H1 (cell line): ENCODE results near the gene SLTM. TPM values are rescaled to one million over a fixed set of nuclear protein-coding genes. Genes with fewer than 3 reads are reported as not detected.

Experiments used
- CTCF ChIA-PET: fragments of 300-600 bp; sonication (Branson Sonifier 250); formaldehyde crosslinking; loops from one replicate; lab custom pipeline; 2021; ENCODE audit not compliant: partially characterized antibody; lab: Charles Lee
- POLR2A ChIA-PET: fragments of 300-600 bp; sonication (Branson Sonifier 250); formaldehyde crosslinking; loops from one replicate; lab custom pipeline; 2021; ENCODE audit warnings: inconsistent platforms; ENCODE audit not compliant: partially characterized antibody; lab: Charles Lee
- DNase-seq, 2 experiments: peaks; one replicate each; pipeline versions ENCODE4 v3.0.0 to v3.0.0-alpha.2; 2010 to 2022; ENCODE audit warnings: low spot score in 2 of 2, low read depth in 1 of 2, mixed read lengths in 1 of 2
- FAIRE-seq: peaks from 2 replicates; lab custom pipeline; 2011; peaks lifted over from hg19 to GRCh38; lab: Jason Lieb, UNC
- H2AFZ ChIP-seq: 2 replicates; pipeline ENCODE4 v1.8.1; 2012; ENCODE audit warnings: low read length, inconsistent platforms
- H2AK5ac ChIP-seq: 2 replicates; pipeline ENCODE4 v1.6.1; 2013; ENCODE audit warnings: low read depth, low read length
- H2BK120ac ChIP-seq: replicated peaks from 2 replicates; pipeline ENCODE3; 2013; ENCODE audit warnings: low read depth, low read length, inconsistent platforms
- H2BK12ac ChIP-seq: 2 replicates; pipeline ENCODE4 v1.6.1; 2013; ENCODE audit warnings: low read depth, low read length
- H2BK15ac ChIP-seq: 2 replicates; pipeline ENCODE4 v1.6.1; 2013; ENCODE audit warnings: low read length
- H2BK20ac ChIP-seq: 2 replicates; pipeline ENCODE4 v1.6.1; 2013; ENCODE audit warnings: low read length
- H2BK5ac ChIP-seq: 2 replicates; pipeline ENCODE4 v1.6.1; 2013; ENCODE audit warnings: low read depth, low read length
- H3K14ac ChIP-seq: 2 replicates; pipeline ENCODE4 v1.6.1; 2013; ENCODE audit warnings: inconsistent platforms; ENCODE audit not compliant: insufficient read length
- H3K18ac ChIP-seq: 2 replicates; pipeline ENCODE4 v1.6.1; 2013; ENCODE audit warnings: low read length; ENCODE audit errors: extremely low read depth
- H3K23ac ChIP-seq: 2 replicates; pipeline ENCODE4 v1.6.1; 2013; ENCODE audit warnings: inconsistent platforms; ENCODE audit not compliant: insufficient read length
- H3K23me2 ChIP-seq: 2 replicates; pipeline ENCODE4 v1.6.1; 2013; ENCODE audit warnings: low read depth, low read length
- H3K27ac ChIP-seq: 2 replicates; pipeline ENCODE4 v1.6.1; 2011; ENCODE audit warnings: low read depth, low read length, inconsistent platforms
- H3K27me3 ChIP-seq, 4 experiments: replicated peaks in 1 of 4; 1 replicate in 1 of 4; 2 replicates in 3 of 4; pipeline versions ENCODE4 v1.6.1 to v1.8.1; 2011 to 2013; ENCODE audit warnings: low read length in 3 of 4, mild to moderate bottlenecking in 3 of 4, inconsistent platforms in 2 of 4, mixed read lengths in 2 of 4, moderate library complexity in 1 of 4; ENCODE audit not compliant: control insufficient read depth in 3 of 4, insufficient read depth in 3 of 4; ENCODE audit errors: extremely low read depth in 1 of 4
- H3K36me3 ChIP-seq, 4 experiments: 2 replicates each; pipeline versions ENCODE4 v1.6.1 to v1.8.1; 2011 to 2013; ENCODE audit warnings: mild to moderate bottlenecking in 4 of 4, low read length in 3 of 4, moderate library complexity in 2 of 4, control low read depth in 1 of 4, inconsistent platforms in 1 of 4; ENCODE audit not compliant: insufficient read depth in 4 of 4, control insufficient read depth in 2 of 4
- H3K4ac ChIP-seq: replicated peaks from 2 replicates; pipeline ENCODE3; 2013; ENCODE audit warnings: low read length, low read depth, mixed read lengths, inconsistent platforms; ENCODE audit not compliant: insufficient read length
- H3K4me1 ChIP-seq, 4 experiments: replicated peaks in 1 of 4; 1 replicate in 1 of 4; 2 replicates in 3 of 4; pipeline versions ENCODE4 v1.6.1 to v1.8.1; 2011 to 2013; ENCODE audit warnings: low read length in 3 of 4, inconsistent platforms in 2 of 4, mixed read lengths in 1 of 4; ENCODE audit not compliant: insufficient read depth in 4 of 4, control insufficient read depth in 3 of 4
- H3K4me2 ChIP-seq, 2 experiments: 2 replicates each; pipeline versions ENCODE4 v1.6.1 to v1.8.1; 2011 to 2013; ENCODE audit warnings: low read depth in 2 of 2, low read length in 2 of 2, control low read depth in 1 of 2, inconsistent platforms in 1 of 2, mild to moderate bottlenecking in 1 of 2; ENCODE audit not compliant: insufficient read depth in 1 of 2
- H3K4me3 ChIP-seq, 4 experiments: fragments of 200-600, 300-600 bp in 1 of 4; sonication (generic), shearing (Covaris generic), sonication (Bioruptor Twin) in 1 of 4; 2 replicates each; pipeline versions ENCODE4 v1.5.1 to v1.8.1; 2011 to 2016; ENCODE audit warnings: low read length in 4 of 4, low read depth in 3 of 4, control low read depth in 2 of 4, inconsistent platforms in 2 of 4, mild to moderate bottlenecking in 2 of 4, mixed read lengths in 1 of 4, moderate library complexity in 1 of 4; ENCODE audit not compliant: insufficient read depth in 2 of 4; ENCODE audit errors: extremely low read depth in 1 of 4
- H3K56ac ChIP-seq: replicated peaks from 2 replicates; pipeline ENCODE3; 2013; ENCODE audit warnings: low read depth, mild to moderate bottlenecking, mixed read lengths, low read length, inconsistent platforms; ENCODE audit not compliant: insufficient read length
- H3K79me1 ChIP-seq: 2 replicates; pipeline ENCODE4 v1.6.1; 2013; ENCODE audit warnings: low read depth, low read length, control low read depth
- H3K79me2 ChIP-seq, 2 experiments: 2 replicates each; pipeline versions ENCODE4 v1.6.1 to v1.8.1; 2012 to 2013; ENCODE audit warnings: low read length in 2 of 2, mild to moderate bottlenecking in 2 of 2, inconsistent platforms in 1 of 2; ENCODE audit not compliant: insufficient read depth in 2 of 2, control insufficient read depth in 1 of 2
- H3K9ac ChIP-seq, 4 experiments: replicated peaks in 1 of 4; 1 replicate in 1 of 4; 2 replicates in 3 of 4; pipeline versions ENCODE4 v1.6.1 to v1.8.1; 2011 to 2013; ENCODE audit warnings: low read depth in 3 of 4, low read length in 3 of 4, control low read depth in 2 of 4, mild to moderate bottlenecking in 2 of 4, moderate library complexity in 2 of 4, inconsistent platforms in 1 of 4; ENCODE audit errors: extremely low read depth in 1 of 4
- H3K9me3 ChIP-seq, 2 experiments: 2 replicates each; pipeline versions ENCODE4 v1.6.1 to v1.8.1; 2012 to 2013; ENCODE audit warnings: mild to moderate bottlenecking in 2 of 2, moderate library complexity in 2 of 2, control low read depth in 1 of 2, inconsistent platforms in 1 of 2, low read depth in 1 of 2, low read length in 1 of 2, mixed read lengths in 1 of 2; ENCODE audit not compliant: insufficient read depth in 2 of 2
- H4K20me1 ChIP-seq, 2 experiments: replicated peaks in 1 of 2; 2 replicates each; pipeline versions ENCODE3 to v1.8.1; 2011 to 2013; ENCODE audit warnings: inconsistent platforms in 2 of 2, low read length in 2 of 2, mild to moderate bottlenecking in 1 of 2; ENCODE audit not compliant: insufficient read depth in 2 of 2, control insufficient read depth in 1 of 2
- H4K5ac ChIP-seq: 2 replicates; pipeline ENCODE4 v1.6.1; 2013; ENCODE audit warnings: low read length, low read depth, mixed read lengths, inconsistent platforms; ENCODE audit not compliant: insufficient read length
- H4K8ac ChIP-seq: 2 replicates; pipeline ENCODE4 v1.8.0; 2013; ENCODE audit warnings: mild to moderate bottlenecking, moderate library complexity, low read length, inconsistent platforms; ENCODE audit not compliant: insufficient read depth; ENCODE audit errors: extremely low read depth
- H4K91ac ChIP-seq: replicated peaks from 2 replicates; pipeline ENCODE3; 2013; ENCODE audit warnings: low read length, mixed read lengths, inconsistent platforms; ENCODE audit not compliant: insufficient read length
- HDAC6 ChIP-seq: IDR thresholded peaks from one replicate; pipeline ENCODE4 v1.7.1; 2012; ENCODE audit warnings: low read depth, mild to moderate bottlenecking, inconsistent platforms, low read length, moderate library complexity
- NANOG ChIP-seq: IDR thresholded peaks from 2 replicates; pipeline ENCODE4 v1.6.1; 2011; ENCODE audit warnings: low read length, low read depth, mild to moderate bottlenecking, inconsistent platforms; ENCODE audit not compliant: insufficient read depth, poor library complexity, severe bottlenecking
- NRF1 ChIP-seq: IDR thresholded peaks from 2 replicates; pipeline ENCODE4 v1.6.1; 2011; ENCODE audit warnings: mild to moderate bottlenecking, low read depth, low read length, improper control_type of control experiment
- RXRA ChIP-seq: IDR thresholded peaks from 2 replicates; pipeline ENCODE4 v1.6.1; 2011; ENCODE audit warnings: low read depth, mild to moderate bottlenecking, low read length, moderate library complexity; ENCODE audit not compliant: insufficient read depth
- SIRT6 ChIP-seq: IDR thresholded peaks from one replicate; pipeline ENCODE4 v1.7.1; 2012; ENCODE audit warnings: low read length, inconsistent platforms
- WGBS, 2 experiments: shearing (Covaris generic) in 1 of 2; methylation state at CpG; one replicate each; pipeline versions ENCODE4 v1.1.6 to v1.1.7; 2013 to 2015; ENCODE audit warnings: low lambda C conversion rate in 2 of 2, mixed read lengths in 2 of 2, inconsistent platforms in 1 of 2, low coverage in 1 of 2, missing lambda C conversion rate in 1 of 2; ENCODE audit not compliant: insufficient replicate concordance in 2 of 2, insufficient coverage in 1 of 2, insufficient read length in 1 of 2; ENCODE audit errors: extremely low coverage in 1 of 2, missing lambda C conversion rate in 1 of 2; 5-methylcytosine and 5-hydroxymethylcytosine counted together
- polyA plus RNA-seq, 7 experiments: library from polyadenylated mRNA; depleted of rRNA in 3 of 7; stranded (reverse) in 5 of 7; unstranded in 2 of 7; fragments of >200 nt in 5 of 7; fragments of 200-250 nt in 2 of 7; gene quantifications; 1 replicate in 5 of 7; 2 replicates in 1 of 7; 4 replicates in 1 of 7; pipeline versions ENCODE4 v1.2.1 to v1.2.3, GENCODE V29; 2011 to 2013; ENCODE audit warnings: missing spikeins in 2 of 7, mixed read lengths in 2 of 7
- total RNA-seq: library from RNA; stranded (reverse); fragmentation: NEBNext Ultra II Directional; extraction: Animal tissue kit (Norgen Biotek cat#: 25700); gene quantifications from 2 replicates; pipeline ENCODE4 v1.2.1, GENCODE V29; 2021
- TF ChIP-seq, protein P1 (sequence below): IDR thresholded peaks from 2 replicates; pipeline ENCODE4 v1.6.1; 2012; ENCODE audit warnings: low read length, inconsistent platforms
- TF ChIP-seq, protein P2 (sequence below): IDR thresholded peaks from 2 replicates; pipeline ENCODE4 v1.6.1; 2012; ENCODE audit warnings: inconsistent platforms

SLTM gene
- total and polyA plus RNA-seq, 2 of the 8 experiments (the other 6 are each of a cell fraction or from before 2014, with no cell fraction given), result 30.8 to 149 TPM

DNA sequence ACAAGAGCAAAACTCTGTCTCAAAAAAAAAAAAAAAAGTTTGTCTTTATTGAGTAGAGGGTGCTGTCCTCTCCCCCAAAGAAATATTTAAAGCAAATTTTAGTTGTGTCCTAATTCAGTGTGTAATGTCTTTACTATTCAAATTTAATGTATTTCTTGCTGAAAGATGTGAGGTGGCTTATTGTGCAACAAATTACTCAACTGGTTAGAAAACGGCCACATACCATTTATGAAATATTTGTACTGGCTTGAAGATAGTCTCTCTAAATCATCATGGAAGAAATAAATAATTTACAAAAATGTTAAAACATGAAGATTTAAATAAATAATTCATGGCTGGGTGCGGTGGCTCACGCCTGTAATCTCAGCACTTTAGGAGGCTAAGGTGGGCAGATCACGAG lies 63.0 kb downstream of the SLTM start:
- H4K20me1 ChIP-seq, result no peaks in the 10 kb centered on the region
- POLR2A ChIA-PET, result no interaction called here
- TF ChIP-seq HDAC6 (no peak), RXRA (no peak), NRF1 (no peak), SIRT6 (no peak), NANOG (no peak)
- TF ChIP-seq, protein P1, sequence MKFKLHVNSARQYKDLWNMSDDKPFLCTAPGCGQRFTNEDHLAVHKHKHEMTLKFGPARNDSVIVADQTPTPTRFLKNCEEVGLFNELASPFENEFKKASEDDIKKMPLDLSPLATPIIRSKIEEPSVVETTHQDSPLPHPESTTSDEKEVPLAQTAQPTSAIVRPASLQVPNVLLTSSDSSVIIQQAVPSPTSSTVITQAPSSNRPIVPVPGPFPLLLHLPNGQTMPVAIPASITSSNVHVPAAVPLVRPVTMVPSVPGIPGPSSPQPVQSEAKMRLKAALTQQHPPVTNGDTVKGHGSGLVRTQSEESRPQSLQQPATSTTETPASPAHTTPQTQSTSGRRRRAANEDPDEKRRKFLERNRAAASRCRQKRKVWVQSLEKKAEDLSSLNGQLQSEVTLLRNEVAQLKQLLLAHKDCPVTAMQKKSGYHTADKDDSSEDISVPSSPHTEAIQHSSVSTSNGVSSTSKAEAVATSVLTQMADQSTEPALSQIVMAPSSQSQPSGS, result no peak
- TF ChIP-seq, protein P2, sequence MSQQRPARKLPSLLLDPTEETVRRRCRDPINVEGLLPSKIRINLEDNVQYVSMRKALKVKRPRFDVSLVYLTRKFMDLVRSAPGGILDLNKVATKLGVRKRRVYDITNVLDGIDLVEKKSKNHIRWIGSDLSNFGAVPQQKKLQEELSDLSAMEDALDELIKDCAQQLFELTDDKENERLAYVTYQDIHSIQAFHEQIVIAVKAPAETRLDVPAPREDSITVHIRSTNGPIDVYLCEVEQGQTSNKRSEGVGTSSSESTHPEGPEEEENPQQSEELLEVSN, result no peak

More for the DNA sequence above, 63.0 kb downstream of the SLTM start:
- no peak overlapping the region for H3K23ac ChIP-seq
- no peak overlapping the region for H3K4me3 ChIP-seq
- no peak overlapping the region for H3K18ac ChIP-seq
- no peak for FAIRE-seq
- H3K79me2 ChIP-seq, result no peaks in the 10 kb centered on the region
- H3K27me3 ChIP-seq, result peaks cover 0 to 3% (median 0%) of the 10 kb centered on the region in 4 experiments; a peak in 1 of 7 replicates
- no peaks in the 10 kb centered on the region; a peak in 1 of 4 replicates for H3K9me3 ChIP-seq
- H3K14ac ChIP-seq, result no peak overlapping the region
- H2AK5ac ChIP-seq, result no peak overlapping the region
- CTCF ChIA-PET, result interaction anchor here (0.7 kb wide), 1 partner anchor 11 kb away, joined by 4 read pairs; no protein-coding TSS in a partner anchor
- H3K56ac ChIP-seq, result no peak overlapping the region
- WGBS, 2 experiments, result 97% methylated on average over 4 of the region's 4 CpGs; no CpG with 5 or more reads in 1 of the 2 experiments
- no peak overlapping the region for H2BK12ac ChIP-seq
- no peak overlapping the region for H4K8ac ChIP-seq
- no peak overlapping the region for H3K4me2 ChIP-seq
- H2BK5ac ChIP-seq, result no peak overlapping the region
- H2AFZ ChIP-seq, result no peak overlapping the region
- H3K79me1 ChIP-seq, result no peaks in the 10 kb centered on the region
- H3K4ac ChIP-seq, result no peak overlapping the region
- H4K5ac ChIP-seq, result no peak overlapping the region
- peaks cover 0 to 3% (median 1%) of the 10 kb centered on the region in 4 experiments; a peak in 3 of 7 replicates for H3K4me1 ChIP-seq
- no peak for DNase-seq
- no peak overlapping the region for H2BK20ac ChIP-seq
- no peaks in the 10 kb centered on the region; a peak in 1 of 8 replicates for H3K36me3 ChIP-seq
- no peak overlapping the region for H2BK120ac ChIP-seq
- no peak overlapping the region for H2BK15ac ChIP-seq
- no peak overlapping the region for H4K91ac ChIP-seq
- H3K27ac ChIP-seq, result no peak overlapping the region
- no peaks in the 10 kb centered on the region; the same call in 1 of the 2 replicates for H3K23me2 ChIP-seq
- H3K9ac ChIP-seq, result no peak overlapping the region
